Stromal cell of bone marrow (primary cell): Measurements from ENCODE around the gene RPA1.
"Not testable (repeated sequence)": the region's sequence is repeated elsewhere in the genome, so short reads cannot be mapped to it uniquely, and the experiment has no call there.

Experiments used
- DNase-seq: peaks from one replicate; pipeline ENCODE4 v3.0.0-alpha.2; 2012; ENCODE audit warnings: low read depth

The RPA1 gene

DNA sequence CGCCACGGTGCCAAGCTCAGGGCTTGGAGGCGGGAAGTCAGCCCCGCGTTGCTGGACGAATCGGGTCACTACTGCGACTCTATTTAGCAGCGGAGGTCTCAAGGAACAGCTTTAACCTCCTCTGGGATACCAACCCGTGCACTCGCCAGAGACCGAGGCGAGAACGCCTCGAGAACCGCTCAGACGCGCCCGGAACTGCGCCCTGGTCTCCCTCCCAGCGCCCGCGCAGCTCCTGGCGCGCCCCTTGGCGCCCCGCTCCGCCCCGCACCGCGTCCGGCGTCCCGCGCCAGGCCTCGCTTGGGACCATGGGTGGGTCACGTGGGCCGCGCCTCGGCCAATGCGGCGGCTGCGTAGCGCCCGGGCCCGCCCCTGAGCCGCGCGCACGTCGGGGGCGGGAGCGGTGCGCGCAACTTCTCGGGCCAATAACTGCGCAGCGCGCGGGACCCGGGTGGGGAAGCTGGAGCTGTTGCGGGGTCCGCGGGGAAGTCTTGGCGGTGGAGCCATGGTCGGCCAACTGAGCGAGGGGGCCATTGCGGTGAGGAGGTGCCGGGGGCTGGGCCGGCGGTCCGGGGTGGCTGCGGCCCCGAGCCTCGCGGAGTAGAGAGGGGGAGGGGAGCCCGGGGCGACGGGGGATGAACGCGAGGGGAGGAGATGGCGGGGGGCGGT is at the start of gene RPA1, which contains the start of gene SMYD4:
Gene RPA1 (plus strand): TSS at position 414 of the 666 bp plus-strand sequence. CDS start 89 bp downstream, at position 503.
Gene SMYD4 (minus strand): TSS at position 311 of the 666 bp plus-strand sequence. CDS start 1,908 bp downstream, outside the sequence.
- peak; percentile 73 for DNase-seq

DNA sequence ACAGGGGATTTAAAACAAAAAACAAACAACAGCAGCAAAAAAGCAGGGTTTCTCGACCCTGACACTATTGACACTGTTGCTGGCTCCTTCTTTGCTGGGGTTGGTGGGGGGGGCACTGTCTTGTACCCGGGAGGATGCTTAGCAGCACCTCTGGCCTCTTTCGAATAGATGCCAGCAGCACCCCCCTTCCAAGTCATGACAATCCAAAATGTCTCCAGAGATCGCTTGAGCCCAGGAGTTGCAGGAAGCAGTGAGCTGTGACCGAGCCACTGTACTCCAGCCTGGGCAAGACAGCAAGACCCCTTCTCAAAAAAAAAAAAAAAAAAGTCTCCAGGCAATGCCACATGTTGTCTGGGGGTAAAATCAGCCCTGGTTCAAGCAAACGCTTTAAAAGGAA is 47.6 kb upstream of the RPA1 start:
- DNase-seq: no peak

DNA sequence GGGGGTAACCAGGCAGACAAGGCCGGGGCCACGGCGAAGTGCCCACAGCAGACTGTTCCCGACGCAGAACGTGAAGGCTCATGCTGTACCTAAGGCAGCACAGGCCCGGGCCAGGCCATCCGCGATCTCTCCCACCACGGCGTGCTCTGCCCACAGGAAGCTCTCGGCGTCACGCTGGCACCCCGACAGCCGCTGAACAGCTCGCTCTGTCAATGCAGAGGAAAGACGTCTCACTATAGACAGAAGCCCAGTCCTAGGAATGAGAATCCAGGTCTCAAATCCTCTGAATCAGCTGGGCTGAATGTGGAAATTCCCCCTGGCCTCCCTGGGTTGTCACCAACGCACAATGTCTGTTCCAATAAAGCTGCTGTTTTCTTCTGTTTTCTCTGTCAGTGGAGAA is 46.5 kb upstream of the RPA1 start:
- no peak for DNase-seq

- DNase-seq: peak; percentile 91
Observed at GRCh38 chr17:1783834-1784611, 45.8 kb upstream of the RPA1 start.

DNA sequence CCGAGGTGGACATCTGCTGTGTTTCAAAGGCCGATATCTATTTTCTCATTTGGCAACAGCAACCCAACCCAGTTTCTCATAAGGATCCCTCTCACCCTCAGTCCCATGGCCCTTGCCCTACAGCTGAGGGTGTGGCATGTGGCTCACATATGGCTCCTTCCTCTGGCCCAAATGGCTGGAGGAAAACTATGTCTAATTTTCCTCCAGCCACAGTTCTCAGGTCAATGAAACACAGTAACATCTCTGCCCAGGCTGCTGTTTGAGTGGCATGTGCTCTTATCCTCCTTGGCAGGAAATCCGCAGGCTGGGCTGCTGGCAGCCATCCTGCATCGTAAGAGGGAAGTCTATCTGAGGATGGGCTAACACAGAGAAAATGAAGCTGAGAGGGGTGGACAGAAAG is 43.9 kb upstream of the RPA1 start:
- DNase-seq: no peak

DNA sequence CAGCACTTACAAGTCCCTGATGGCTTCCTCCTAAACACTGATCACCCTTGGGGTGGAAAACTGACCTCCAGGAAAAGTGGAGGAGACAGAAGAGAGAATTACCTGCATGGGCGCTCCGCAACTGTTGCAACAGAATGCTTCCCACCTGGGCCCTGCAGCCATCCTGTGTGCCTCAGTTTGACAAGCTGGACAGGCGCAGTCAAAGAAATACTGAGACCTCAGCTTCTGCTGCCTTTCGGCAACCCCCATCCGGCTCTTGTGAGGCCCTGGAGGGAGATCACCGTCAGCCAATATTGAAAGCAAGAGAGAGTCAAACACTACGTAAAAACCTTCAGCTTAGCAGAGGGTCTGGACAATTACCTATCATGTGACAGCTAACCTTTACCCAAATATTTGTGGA is 43.1 kb upstream of the RPA1 start:
- DNase-seq: no peak

DNA sequence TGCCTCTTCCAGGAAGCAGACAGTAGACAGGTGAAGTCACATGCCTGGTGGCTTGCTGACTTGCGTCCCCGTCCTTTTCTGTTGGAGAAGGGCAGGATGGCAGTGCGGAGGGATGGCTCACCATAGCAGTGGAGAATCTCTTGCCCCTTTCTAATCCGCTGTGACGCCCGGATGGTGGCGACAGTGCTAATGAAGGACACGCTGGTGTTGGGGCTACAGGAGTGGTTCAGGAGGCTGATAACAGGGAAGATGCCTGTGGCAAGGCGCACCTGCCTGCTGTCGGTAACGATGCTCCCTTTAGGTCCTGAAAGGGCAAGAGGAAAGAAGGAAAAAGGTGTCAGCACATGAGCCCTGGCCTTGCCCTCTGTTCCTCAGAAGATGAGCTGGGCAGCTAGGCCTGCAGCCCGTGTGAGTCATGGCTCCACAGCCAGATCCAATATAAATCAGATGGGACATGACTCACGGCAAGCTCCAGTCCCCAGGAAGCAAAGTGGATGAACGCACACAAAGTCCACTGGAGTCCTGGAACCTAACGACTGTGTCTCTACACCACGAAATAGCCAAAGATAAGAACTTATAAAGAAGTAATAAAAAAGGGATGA is 42.4 kb upstream of the RPA1 start:
- DNase-seq: peak; percentile 93

- no peak for DNase-seq
Observed at GRCh38 chr17:1789936-1790335, 39.9 kb upstream of the RPA1 start.

GRCh38 chr17:1792495-1793446 is 37.0 kb upstream of the RPA1 start:
- no peak for DNase-seq

DNA sequence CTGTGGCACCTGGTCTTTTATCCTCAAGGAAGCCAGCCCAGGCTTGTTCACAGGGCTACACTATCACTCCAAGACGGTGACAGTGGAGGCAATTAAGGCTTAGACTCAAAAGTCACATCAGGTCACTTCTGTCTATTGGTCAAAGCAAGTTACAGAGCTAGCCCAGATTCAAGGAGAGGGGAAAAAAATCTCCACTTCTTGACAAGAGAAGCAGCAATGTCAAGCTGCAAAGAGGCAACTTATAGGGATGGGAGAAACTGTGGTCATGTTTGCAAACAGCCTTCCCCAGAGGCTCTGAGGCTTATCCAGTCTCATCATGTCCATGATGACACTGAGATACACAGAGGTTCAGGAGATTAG is 36.4 kb upstream of the RPA1 start:
- DNase-seq: no peak

DNA sequence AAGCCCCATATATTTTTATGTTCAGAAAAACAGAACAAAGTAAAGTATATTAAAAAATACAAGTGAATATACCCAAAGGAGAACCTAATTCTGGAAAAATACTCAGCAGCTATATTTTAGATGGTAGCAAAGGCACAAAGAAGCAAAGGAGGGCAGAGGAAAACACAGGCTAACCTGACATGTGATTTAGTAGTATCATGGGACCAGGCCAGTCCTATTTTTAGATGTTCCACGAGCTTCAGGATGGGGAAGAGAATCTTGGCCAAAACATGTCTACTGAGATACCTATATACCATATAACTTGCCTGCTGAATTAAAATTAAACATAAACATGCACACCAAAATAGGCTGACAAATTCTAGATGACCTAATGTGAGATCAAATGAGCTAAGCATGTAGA is 33.0 kb upstream of the RPA1 start:
- DNase-seq: no peak

GRCh38 chr17:1797323-1797722 is 32.5 kb upstream of the RPA1 start:
- DNase-seq: no peak

GRCh38 chr17:1797846-1798245 is 32.0 kb upstream of the RPA1 start:
- not testable (repeated sequence) for DNase-seq

GRCh38 chr17:1800240-1800639 is 29.6 kb upstream of the RPA1 start:
- no peak for DNase-seq

GRCh38 chr17:1800712-1801111 is 29.1 kb upstream of the RPA1 start:
- DNase-seq: no peak

DNA sequence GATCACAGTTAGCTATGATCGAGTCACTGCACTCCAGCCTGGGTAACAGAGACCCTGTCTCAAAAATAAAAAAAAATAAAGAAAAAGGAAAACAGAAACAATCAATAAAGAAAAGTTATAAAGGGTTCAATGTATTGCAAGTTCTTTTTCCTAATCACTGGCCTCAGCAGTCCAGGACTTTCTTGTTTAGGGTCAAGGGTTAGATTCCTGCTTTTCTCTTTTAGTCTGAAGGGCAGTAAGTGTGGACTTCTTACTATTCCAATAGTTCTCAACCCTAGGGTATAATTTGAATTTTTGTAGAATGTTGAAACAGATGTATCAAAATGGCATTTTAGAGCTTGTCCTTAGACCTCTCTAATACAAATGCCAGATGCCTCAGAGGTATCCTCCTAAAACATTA is 27.4 kb upstream of the RPA1 start:
- no peak for DNase-seq

DNA sequence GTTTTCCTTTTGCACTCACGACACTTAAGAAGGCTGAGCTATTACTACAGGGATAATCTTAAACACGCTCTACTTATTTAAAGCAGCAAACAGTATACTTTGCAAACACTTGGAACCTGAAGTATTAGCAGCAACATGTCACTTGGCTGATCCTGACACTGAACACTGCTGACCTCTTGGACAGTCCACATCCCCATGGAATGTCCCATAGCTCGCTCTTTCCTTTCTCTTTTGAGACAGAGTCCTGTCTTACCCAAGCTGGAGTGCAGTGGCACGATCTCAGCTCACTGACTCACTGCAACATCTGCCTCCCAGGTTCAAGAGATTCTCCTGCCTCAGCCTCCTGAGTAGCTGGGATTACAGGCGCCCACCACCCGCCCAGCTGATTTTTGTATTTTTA is 26.5 kb upstream of the RPA1 start:
- DNase-seq: no peak

DNA sequence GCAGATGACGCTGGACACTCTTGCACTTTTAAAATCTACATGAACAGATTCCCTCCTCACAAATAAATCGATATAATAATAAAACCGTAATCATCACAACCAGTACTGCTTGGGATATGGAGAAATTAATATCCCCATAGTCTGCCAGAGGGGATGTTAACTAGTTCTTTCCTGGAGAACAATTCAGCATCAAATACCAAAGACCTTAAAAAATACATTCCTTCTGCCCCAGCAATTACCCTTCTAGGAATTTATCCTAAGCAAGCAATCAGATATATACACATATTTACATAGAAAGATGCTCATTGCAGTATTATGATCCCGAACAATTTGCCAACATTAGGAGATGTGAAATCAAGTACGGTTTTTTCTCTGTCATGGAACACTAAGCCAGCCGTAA is 21.9 kb upstream of the RPA1 start:
- DNase-seq: no peak

- DNase-seq: no peak
Observed at GRCh38 chr17:1808644-1809043, 21.2 kb upstream of the RPA1 start.

DNA sequence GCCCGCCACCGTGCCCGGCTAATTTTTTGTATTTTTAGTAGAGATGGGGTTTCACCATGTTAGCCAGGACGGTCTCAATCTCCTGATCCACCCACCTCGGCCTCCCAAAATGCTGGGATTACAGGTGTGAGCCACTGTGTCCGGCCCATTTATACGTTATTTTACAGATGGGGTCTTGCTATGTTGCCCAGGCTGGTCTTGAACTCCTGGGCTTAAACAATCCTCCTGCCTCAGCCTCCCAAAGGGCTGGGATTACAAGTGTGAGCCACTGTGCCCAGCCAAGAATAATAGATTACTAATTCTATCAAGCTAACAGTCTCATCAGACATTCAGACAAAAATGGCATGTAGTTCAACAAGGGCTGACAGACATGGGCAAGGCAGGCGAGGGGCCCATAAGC is 20.0 kb upstream of the RPA1 start:
- DNase-seq: not testable (repeated sequence)

- no peak for DNase-seq
Observed at GRCh38 chr17:1810450-1811103, 19.2 kb upstream of the RPA1 start.

- no peak for DNase-seq
Observed at GRCh38 chr17:1813088-1813487, 16.7 kb upstream of the RPA1 start.
